Right lobe of liver (tissue), 6 donors: ENCODE data around the gene REC114. TPM values are rescaled to one million over a fixed set of nuclear protein-coding genes. Genes with fewer than 3 reads are reported as not detected.

ENCODE experiments used
- ATAC-seq, 4 donors: fragments of 200-7000 bp; cut with Tn5 transposase; one replicate each; pipeline ENCODE4 v1.9.1; 2020; ENCODE audit warnings: mild to moderate bottlenecking in 4 of 4, moderate library complexity in 4 of 4
- DNase-seq, 3 donors: peaks; one replicate each; pipeline ENCODE4 v3.0.0-alpha.2; 2020
- H3K27ac ChIP-seq, 3 donors: fragments of 200-600 bp; one replicate each; pipeline ENCODE4 v1.8.0; 2022
- H3K27me3 ChIP-seq, 2 donors: fragments of 200-600 bp; one replicate each; pipeline ENCODE4 v1.8.0; 2022
- H3K36me3 ChIP-seq, 4 donors: fragments of 200-600 bp; sonication (generic) in 1 of 4; one replicate each; pipeline versions ENCODE4 v1.5.1 to v1.8.0; 2017 to 2022; ENCODE audit warnings: control low read depth in 1 of 4
- H3K4me1 ChIP-seq, 4 donors: fragments of 200-600 bp; sonication (generic) in 1 of 4; one replicate each; pipeline versions ENCODE4 v1.5.1 to v1.8.0; 2017 to 2022; ENCODE audit warnings: control low read depth in 1 of 4
- H3K4me3 ChIP-seq, 3 donors: fragments of 200-600 bp; one replicate each; pipeline ENCODE4 v1.8.0; 2022
- H3K9me3 ChIP-seq, 4 donors: fragments of 200-600 bp; sonication (generic) in 1 of 4; one replicate each; pipeline versions ENCODE4 v1.5.1 to v1.8.0; 2017 to 2022; ENCODE audit warnings: control low read depth in 1 of 4
- CTCF ChIP-seq, 4 donors: fragments of 200-600 bp in 3 of 4; fragments of 450-650 bp in 1 of 4; IDR thresholded peaks; one replicate each; pipeline versions ENCODE4 v1.5.1 to v1.8.0; 2016 to 2022; ENCODE audit warnings: antibody characterized with exemption in 4 of 4, mild to moderate bottlenecking in 2 of 4
- POLR2A ChIP-seq: fragments of 450-650 bp; IDR thresholded peaks from one replicate; pipeline ENCODE4 v1.6.1; 2017; ENCODE audit warnings: antibody characterized with exemption, mild to moderate bottlenecking
- WGBS: methylation state at CpG from one replicate; pipeline ENCODE4 v1.1.6; 2018; ENCODE audit warnings: low coverage, low lambda C conversion rate; ENCODE audit not compliant: insufficient coverage; ENCODE audit errors: missing lambda C conversion rate; 5-methylcytosine and 5-hydroxymethylcytosine counted together
- intact Hi-C, 2 donors: fragments of 100-400 bp; cut with DNase I; formaldehyde crosslinking; loops; one replicate each; pipeline versions ENCODE4 v1.11.2 to v1.14.1; 2022
- total RNA-seq, 6 experiments: library from RNA; depleted of rRNA in 2 of 6; stranded (reverse); fragments of >200 nt in 2 of 6; fragmentation: NEBNext Ultra II Directional in 3 of 6; extraction: Animal tissue kit (Norgen Biotek cat#: 25700) in 3 of 6; gene quantifications; one replicate each; pipeline versions ENCODE4 v1.1.0 to v1.2.4, GENCODE V29; 2016 to 2023
- donor health status: DM: no; HTN: yes; CAD: no.
- donor health status: DM: no; HTN: no; CAD: no.
- donor health status: DM: no; HTN: no; CAD: no.
- donor health status: DM: no; HTN: yes; CAD: no.
- donor health status: DM: no; HTN: yes; CAD: no.

The REC114 gene
- total RNA-seq, 6 experiments from 2014 or later: not detected

- no peak overlapping the region for H3K4me3 ChIP-seq
- no peaks in the 10 kb centered on the region for H3K27me3 ChIP-seq
- H3K4me1 ChIP-seq: no peaks in the 10 kb centered on the region
- peaks cover 0 to 21% (median 2%) of the 10 kb centered on the region in 4 donors for H3K36me3 ChIP-seq
- 89% methylated on average over 4 of the region's 5 CpGs for WGBS
- DNase-seq: no peak
- TF ChIP-seq CTCF (IDR thresholded peaks at IDR 0.05): no peak
- no peak for TF ChIP-seq POLR2A
- no peaks in the 10 kb centered on the region for H3K9me3 ChIP-seq
- no peak for ATAC-seq
- no peak overlapping the region for H3K27ac ChIP-seq
- intact Hi-C loops: no loop called here
These were observed 147.3 kb downstream of the REC114 start for GRCh38 chr15:73590263-73590662.

GRCh38 chr15:73593304-73594074 is 150.5 kb downstream of the REC114 start:
- 63% methylated on average over 6 of the region's 9 CpGs for WGBS
- H3K4me3 ChIP-seq: no peak overlapping the region
- intact Hi-C loops: no loop called here
- ATAC-seq: no peak
- H3K27ac ChIP-seq: no peak overlapping the region
- no peaks in the 10 kb centered on the region for H3K9me3 ChIP-seq
- H3K4me1 ChIP-seq: no peaks in the 10 kb centered on the region
- no peak for DNase-seq
- H3K27me3 ChIP-seq: no peaks in the 10 kb centered on the region
- no peaks in the 10 kb centered on the region for H3K36me3 ChIP-seq
- TF ChIP-seq CTCF (IDR thresholded peaks at IDR 0.05) (no peak), POLR2A (no peak)

DNA sequence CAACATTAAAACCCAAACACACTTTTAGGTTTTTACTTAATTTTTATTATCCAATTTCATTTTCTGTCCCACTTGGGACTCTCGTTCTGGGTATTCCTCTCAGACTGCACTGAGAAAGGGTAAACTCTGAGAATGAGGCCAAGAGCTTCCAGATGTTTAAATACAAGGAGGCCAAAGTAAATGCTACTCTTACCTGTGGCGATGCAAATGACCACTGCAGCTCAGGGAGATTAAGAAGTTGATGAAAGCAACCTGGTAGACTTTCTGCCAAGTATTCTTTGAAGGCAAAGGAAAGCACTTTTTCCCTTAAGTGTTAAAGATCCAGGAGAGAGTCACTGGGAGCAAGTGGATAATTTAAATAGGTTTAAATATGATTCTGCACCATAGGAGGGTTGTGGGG is 151.1 kb downstream of the REC114 start:
- Histone ChIP-seq H3K9me3 (no peaks in the 10 kb centered on the region), H3K4me3 (no peak overlapping the region), H3K27me3 (no peaks in the 10 kb centered on the region), H3K36me3 (no peaks in the 10 kb centered on the region), H3K4me1 (no peaks in the 10 kb centered on the region), H3K27ac (no peak overlapping the region)
- 83% methylated on average over 2 of the region's 2 CpGs for WGBS
- TF ChIP-seq POLR2A (no peak), CTCF (IDR thresholded peaks at IDR 0.05) (no peak)
- no peak for DNase-seq
- no peak for ATAC-seq
- intact Hi-C loops: no loop called here

DNA sequence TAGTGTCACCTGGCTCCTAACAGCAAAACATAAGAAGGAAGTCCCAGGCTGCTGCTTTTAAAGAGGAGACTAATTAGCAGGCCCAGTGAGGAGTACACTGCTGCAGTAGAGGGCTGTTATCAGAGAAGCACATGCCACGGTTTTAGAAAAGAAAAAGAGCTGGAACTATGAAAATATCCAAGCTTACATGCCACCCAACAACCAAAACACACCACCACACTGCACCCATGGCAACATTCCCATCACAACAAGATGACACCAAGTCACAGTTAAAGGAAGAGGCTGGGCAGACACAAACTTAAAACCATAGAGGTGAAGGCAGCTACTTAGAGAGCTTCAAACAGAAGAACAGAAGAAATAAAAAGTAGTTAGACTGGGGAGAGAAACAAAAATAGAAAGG is 153.2 kb downstream of the REC114 start:
- 56% methylated on average over 1 of the region's 1 CpG for WGBS
- ATAC-seq (no peak), DNase-seq (no peak)
- no peaks in the 10 kb centered on the region for H3K9me3 ChIP-seq
- intact Hi-C loops: no loop called here
- H3K4me3 ChIP-seq: no peak overlapping the region
- H3K4me1 ChIP-seq: peaks cover 0 to 10% (median 5%) of the 10 kb centered on the region in 4 donors
- no peaks in the 10 kb centered on the region for H3K36me3 ChIP-seq
- no peak for TF ChIP-seq POLR2A
- TF ChIP-seq CTCF (IDR thresholded peaks at IDR 0.05): no peak
- H3K27me3 ChIP-seq: no peaks in the 10 kb centered on the region
- H3K27ac ChIP-seq: no peak overlapping the region
